ENCODE results near the gene ACER3. TPM values are rescaled to one million over a fixed set of nuclear protein-coding genes. Genes with fewer than 3 reads are reported as not detected.

Gene ACER3
- total RNA-seq, 1 donor from 2014 or later: 11.7 TPM

DNA sequence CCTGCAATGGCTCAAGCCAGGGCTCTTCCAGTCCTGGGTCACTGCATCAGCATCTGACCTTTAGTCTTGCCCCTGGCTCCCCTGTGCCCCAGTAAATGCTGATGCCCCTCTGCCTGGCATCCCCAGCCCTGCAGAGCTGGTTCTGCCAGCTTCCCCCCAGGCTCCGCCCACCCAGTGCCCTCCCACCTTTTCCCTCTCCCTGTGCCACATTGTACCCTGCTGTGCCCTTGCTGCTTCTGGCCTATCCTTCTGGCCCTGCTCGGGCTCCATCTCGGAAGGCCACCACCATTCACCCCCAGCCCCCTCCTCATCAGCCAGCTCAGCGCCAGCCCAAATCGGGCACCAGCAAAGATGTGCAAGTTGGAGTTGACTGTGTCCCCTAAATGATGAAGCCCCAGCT is 213.5 kb downstream of the ACER3 start:
- no peak for DNase-seq (ENCODE audit: low read depth, low spot score)

DNA sequence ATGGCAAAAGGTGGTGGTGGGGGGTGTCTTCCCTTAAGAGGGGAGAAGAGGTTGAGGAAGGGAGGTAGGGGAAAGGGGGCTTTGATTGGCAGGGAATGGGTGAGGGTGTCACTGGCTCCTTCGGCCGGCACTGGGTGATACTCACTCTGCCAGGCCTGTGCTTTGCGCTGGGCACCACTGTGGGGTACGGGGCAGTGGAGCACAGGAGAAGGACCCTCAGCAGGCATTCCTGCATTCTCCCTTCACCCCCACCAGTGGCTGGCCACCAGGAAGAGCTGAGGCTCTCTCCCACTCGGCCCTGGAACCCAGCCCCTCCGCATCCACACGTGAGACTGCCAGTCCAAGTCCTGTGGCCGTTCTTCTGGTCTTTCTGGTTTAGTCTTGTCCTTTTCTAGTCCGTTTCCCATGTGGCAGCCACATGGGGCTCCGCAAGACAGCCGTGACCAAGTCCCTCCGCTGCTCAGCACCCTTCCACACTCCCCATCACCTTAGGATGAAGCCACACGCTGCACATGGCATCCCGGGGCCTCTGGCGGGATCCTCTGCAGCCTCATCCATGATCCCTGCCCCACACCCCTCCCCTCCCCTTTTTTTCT is 214.0 kb downstream of the ACER3 start:
- DNase-seq (ENCODE audit: low read depth, low spot score): no peak

DNA sequence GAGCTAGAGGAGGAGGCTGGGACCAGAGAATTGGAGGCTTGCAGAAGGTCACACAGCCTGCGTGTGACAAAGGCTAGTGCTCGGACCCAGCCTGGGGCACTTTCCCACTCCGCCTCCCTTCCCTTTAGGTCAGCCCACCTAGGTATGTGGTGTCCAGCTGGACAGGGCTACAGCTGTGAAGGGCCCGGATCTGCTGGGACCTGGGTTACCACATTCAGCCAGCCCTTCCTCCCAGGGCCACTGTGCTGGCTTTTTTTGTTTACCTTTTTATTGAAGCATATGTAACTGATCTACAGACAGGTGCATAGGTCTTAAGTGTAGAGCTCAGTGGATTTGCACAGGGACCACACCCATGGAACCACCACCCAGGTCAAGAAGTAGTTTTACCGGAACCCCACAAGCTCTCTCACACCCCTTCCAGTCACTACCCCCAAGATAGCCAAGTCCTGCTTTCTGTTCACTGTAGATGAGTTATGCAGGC is 214.7 kb downstream of the ACER3 start:
- DNase-seq (ENCODE audit: low read depth, low spot score): no peak

Other genes with a start within 250 kb of the ACER3 start
- gene LRRC32, start 190.2 kb upstream of the ACER3 start, total RNA-seq: 16.1 and 24.7 TPM in 2 replicates
- gene TSKU, start 77.6 kb upstream of the ACER3 start, total RNA-seq: 3.1 and 5.0 TPM in 2 replicates
- not detected in 2 replicates for gene B3GNT6, start 173.5 kb downstream of the ACER3 start, total RNA-seq
- 7.5 and 9.5 TPM in 2 replicates for gene CAPN5, start 206.1 kb downstream of the ACER3 start, total RNA-seq
- 0.42 TPM in 1 of 2 replicates, not detected in the other for gene OMP, start 241.9 kb downstream of the ACER3 start, total RNA-seq